ES-I3 (cell line): ENCODE data around the gene ICA1.

Experiments
- H3K36me3 ChIP-seq: 2 replicates; pipeline ENCODE4 v1.6.1; 2013; ENCODE audit warnings: mild to moderate bottlenecking, low read length, control low read depth, moderate library complexity; ENCODE audit not compliant: insufficient read depth
- H3K4me1 ChIP-seq: 2 replicates; pipeline ENCODE4 v1.6.1; 2013; ENCODE audit warnings: mild to moderate bottlenecking, control low read depth, low read length; ENCODE audit not compliant: insufficient read depth
- H3K9ac ChIP-seq: 2 replicates; pipeline ENCODE4 v1.6.1; 2013; ENCODE audit warnings: low read depth, mild to moderate bottlenecking, low read length, moderate library complexity
- H3K9me3 ChIP-seq: 2 replicates; pipeline ENCODE4 v1.6.1; 2013; ENCODE audit warnings: mild to moderate bottlenecking, low read length, moderate library complexity; ENCODE audit not compliant: control insufficient read depth, insufficient read depth

ICA1 gene

GRCh38 chr7:8157296-8157695 is 104.7 kb downstream of the ICA1 start:
- H3K36me3 ChIP-seq, result no peaks in the 10 kb centered on the region; the same call in 1 of the 2 replicates
- H3K9ac ChIP-seq, result no peak overlapping the region
- no peaks in the 10 kb centered on the region for H3K9me3 ChIP-seq
- H3K4me1 ChIP-seq, result peaks cover 16% of the 10 kb centered on the region

- Histone ChIP-seq H3K36me3 (no peaks in the 10 kb centered on the region; the same call in 1 of the 2 replicates), H3K4me1 (peaks cover 9% of the 10 kb centered on the region), H3K9me3 (no peaks in the 10 kb centered on the region), H3K9ac (no peak overlapping the region)
Measured at GRCh38 chr7:8155836-8156235, 106.1 kb downstream of the ICA1 start.

- peaks cover 7% of the 10 kb centered on the region; the same call in 1 of the 2 replicates for H3K4me1 ChIP-seq
- no peaks in the 10 kb centered on the region for H3K9me3 ChIP-seq
- H3K36me3 ChIP-seq, result no peaks in the 10 kb centered on the region; the same call in 1 of the 2 replicates
- H3K9ac ChIP-seq, result no peak overlapping the region
Measured at GRCh38 chr7:8154272-8154671, 107.7 kb downstream of the ICA1 start.

GRCh38 chr7:8152489-8153192 is 109.3 kb downstream of the ICA1 start:
- no peaks in the 10 kb centered on the region for H3K9me3 ChIP-seq
- no peak overlapping the region for H3K9ac ChIP-seq
- H3K36me3 ChIP-seq, result no peaks in the 10 kb centered on the region; the same call in 1 of the 2 replicates
- H3K4me1 ChIP-seq, result no peaks in the 10 kb centered on the region; the same call in 1 of the 2 replicates

- H3K36me3 ChIP-seq, result no peaks in the 10 kb centered on the region; the same call in 1 of the 2 replicates
- H3K4me1 ChIP-seq, result no peaks in the 10 kb centered on the region; the same call in 1 of the 2 replicates
- H3K9me3 ChIP-seq, result no peaks in the 10 kb centered on the region
- H3K9ac ChIP-seq, result no peak overlapping the region
Measured at GRCh38 chr7:8151161-8151725, 110.7 kb downstream of the ICA1 start.

GRCh38 chr7:8149222-8149621 is 112.7 kb downstream of the ICA1 start:
- Histone ChIP-seq H3K4me1 (no peaks in the 10 kb centered on the region; the same call in 1 of the 2 replicates), H3K9ac (no peak overlapping the region), H3K9me3 (no peaks in the 10 kb centered on the region), H3K36me3 (no peaks in the 10 kb centered on the region)

GRCh38 chr7:8147760-8148463 is 114.1 kb downstream of the ICA1 start:
- peaks cover 7% of the 10 kb centered on the region for H3K4me1 ChIP-seq
- H3K9ac ChIP-seq, result no peak overlapping the region
- no peaks in the 10 kb centered on the region for H3K9me3 ChIP-seq
- no peaks in the 10 kb centered on the region for H3K36me3 ChIP-seq

GRCh38 chr7:8146788-8147413 is 115.1 kb downstream of the ICA1 start:
- Histone ChIP-seq H3K36me3 (no peaks in the 10 kb centered on the region), H3K9ac (no peak overlapping the region), H3K9me3 (no peaks in the 10 kb centered on the region), H3K4me1 (peaks cover 7% of the 10 kb centered on the region)

GRCh38 chr7:8146106-8146787 is 115.7 kb downstream of the ICA1 start:
- peaks cover 7% of the 10 kb centered on the region for H3K4me1 ChIP-seq
- H3K9me3 ChIP-seq, result no peaks in the 10 kb centered on the region
- no peak overlapping the region for H3K9ac ChIP-seq
- H3K36me3 ChIP-seq, result no peaks in the 10 kb centered on the region

- Histone ChIP-seq H3K4me1 (peaks cover 7% of the 10 kb centered on the region), H3K36me3 (no peaks in the 10 kb centered on the region), H3K9ac (no peak overlapping the region), H3K9me3 (no peaks in the 10 kb centered on the region)
Measured at GRCh38 chr7:8144856-8145255, 117.1 kb downstream of the ICA1 start.

- no peaks in the 10 kb centered on the region for H3K9me3 ChIP-seq
- peaks cover 7% of the 10 kb centered on the region for H3K4me1 ChIP-seq
- H3K9ac ChIP-seq, result no peak overlapping the region
- H3K36me3 ChIP-seq, result no peaks in the 10 kb centered on the region
Measured at GRCh38 chr7:8143151-8143874, 118.7 kb downstream of the ICA1 start.

- Histone ChIP-seq H3K4me1 (peaks cover 7% of the 10 kb centered on the region), H3K9ac (no peak overlapping the region), H3K9me3 (no peaks in the 10 kb centered on the region), H3K36me3 (no peaks in the 10 kb centered on the region)
Measured at GRCh38 chr7:8142477-8142876, 119.5 kb downstream of the ICA1 start.

GRCh38 chr7:8141070-8141469 is 120.9 kb downstream of the ICA1 start:
- Histone ChIP-seq H3K4me1 (peaks cover 7% of the 10 kb centered on the region), H3K36me3 (no peaks in the 10 kb centered on the region), H3K9me3 (no peaks in the 10 kb centered on the region), H3K9ac (no peak overlapping the region)
